ENCODE data around the gene WWOX.

WWOX gene

GRCh38 chr16:78754713-78755112, 655.3 kb downstream of the WWOX start:
- Histone ChIP-seq H3K4me3 (replicated peaks; ENCODE audit: low read depth, low read length) (no peak overlapping the region), H3K27me3 (replicated peaks; ENCODE audit: control insufficient read depth, insufficient read depth, low read length) (no peaks in the 10 kb centered on the region), H3K36me3 (ENCODE audit: control insufficient read depth, insufficient read depth, low read length) (no peaks in the 10 kb centered on the region)
- DNase-seq (ENCODE audit: extremely low read depth, insufficient read length), result no peak
- TF ChIP-seq, protein P1, sequence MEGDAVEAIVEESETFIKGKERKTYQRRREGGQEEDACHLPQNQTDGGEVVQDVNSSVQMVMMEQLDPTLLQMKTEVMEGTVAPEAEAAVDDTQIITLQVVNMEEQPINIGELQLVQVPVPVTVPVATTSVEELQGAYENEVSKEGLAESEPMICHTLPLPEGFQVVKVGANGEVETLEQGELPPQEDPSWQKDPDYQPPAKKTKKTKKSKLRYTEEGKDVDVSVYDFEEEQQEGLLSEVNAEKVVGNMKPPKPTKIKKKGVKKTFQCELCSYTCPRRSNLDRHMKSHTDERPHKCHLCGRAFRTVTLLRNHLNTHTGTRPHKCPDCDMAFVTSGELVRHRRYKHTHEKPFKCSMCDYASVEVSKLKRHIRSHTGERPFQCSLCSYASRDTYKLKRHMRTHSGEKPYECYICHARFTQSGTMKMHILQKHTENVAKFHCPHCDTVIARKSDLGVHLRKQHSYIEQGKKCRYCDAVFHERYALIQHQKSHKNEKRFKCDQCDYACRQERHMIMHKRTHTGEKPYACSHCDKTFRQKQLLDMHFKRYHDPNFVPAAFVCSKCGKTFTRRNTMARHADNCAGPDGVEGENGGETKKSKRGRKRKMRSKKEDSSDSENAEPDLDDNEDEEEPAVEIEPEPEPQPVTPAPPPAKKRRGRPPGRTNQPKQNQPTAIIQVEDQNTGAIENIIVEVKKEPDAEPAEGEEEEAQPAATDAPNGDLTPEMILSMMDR (IDR thresholded peaks at IDR 0.05; ENCODE audit: insufficient read depth, low read length, poor library complexity, severe bottlenecking), result no peak

DNA sequence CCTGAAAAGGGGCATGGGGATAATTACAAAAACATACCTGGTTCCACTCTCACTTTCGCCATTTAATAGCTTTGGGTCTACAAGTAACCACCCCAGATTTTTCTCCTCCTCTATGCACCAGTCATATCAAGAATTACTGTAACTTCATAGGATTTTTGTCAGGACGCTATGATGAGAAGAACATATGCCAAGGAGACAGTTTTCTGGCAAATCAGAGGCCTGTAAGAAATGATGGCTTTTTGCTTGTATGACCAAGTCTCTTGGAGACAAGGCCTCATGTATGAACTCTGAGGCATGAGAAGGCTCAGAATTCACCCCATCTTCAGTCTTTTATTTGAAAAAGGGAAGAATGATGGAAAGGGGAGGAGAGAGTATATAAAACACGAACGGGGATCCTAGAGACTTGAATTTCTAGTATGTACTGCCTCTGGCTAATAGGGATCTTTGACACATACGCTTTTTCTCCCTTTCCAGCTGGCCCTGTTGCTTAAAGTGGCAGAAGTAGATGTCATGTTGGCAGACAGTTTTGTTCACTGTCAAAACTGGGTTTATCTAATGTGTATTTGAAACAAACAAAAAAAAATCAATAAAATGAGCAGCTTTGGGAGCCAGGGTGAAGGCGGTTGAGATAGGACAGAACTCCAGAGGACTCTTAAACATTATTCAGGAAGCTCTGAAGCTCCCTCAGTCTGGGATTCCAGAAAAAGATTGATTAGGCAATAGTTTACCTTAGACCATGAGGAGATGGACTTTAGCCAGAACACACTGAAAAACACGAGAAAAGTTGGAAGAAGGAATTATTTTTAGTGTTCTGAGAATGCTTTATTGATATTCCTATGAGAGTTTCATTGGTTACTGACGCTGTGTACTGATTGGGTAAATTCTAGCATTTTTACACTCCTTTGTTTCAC, 656.6 kb downstream of the WWOX start:
- Histone ChIP-seq H3K4me3 (replicated peaks; ENCODE audit: low read depth, low read length) (no peak overlapping the region), H3K36me3 (ENCODE audit: control insufficient read depth, insufficient read depth, low read length) (no peaks in the 10 kb centered on the region), H3K27me3 (replicated peaks; ENCODE audit: control insufficient read depth, insufficient read depth, low read length) (no peaks in the 10 kb centered on the region)
- DNase-seq (ENCODE audit: extremely low read depth, insufficient read length), result no peak
- TF ChIP-seq, protein P1 (IDR thresholded peaks at IDR 0.05; ENCODE audit: insufficient read depth, low read length, poor library complexity, severe bottlenecking), result no peak

- TF ChIP-seq, protein P1 (IDR thresholded peaks at IDR 0.05; ENCODE audit: insufficient read depth, low read length, poor library complexity, severe bottlenecking), result no peak
- no peaks in the 10 kb centered on the region for H3K36me3 ChIP-seq (ENCODE audit: control insufficient read depth, insufficient read depth, low read length)
- no peak for DNase-seq (ENCODE audit: extremely low read depth, insufficient read length)
- no peaks in the 10 kb centered on the region for H3K27me3 ChIP-seq (replicated peaks; ENCODE audit: control insufficient read depth, insufficient read depth, low read length)
- H3K4me3 ChIP-seq (replicated peaks; ENCODE audit: low read depth, low read length), result no peak overlapping the region
These were observed 660.1 kb downstream of the WWOX start for GRCh38 chr16:78759596-78759995.

- no peak for DNase-seq (ENCODE audit: extremely low read depth, insufficient read length)
- Histone ChIP-seq H3K4me3 (replicated peaks; ENCODE audit: low read depth, low read length) (no peak overlapping the region), H3K27me3 (replicated peaks; ENCODE audit: control insufficient read depth, insufficient read depth, low read length) (no peaks in the 10 kb centered on the region), H3K36me3 (ENCODE audit: control insufficient read depth, insufficient read depth, low read length) (no peaks in the 10 kb centered on the region)
- TF ChIP-seq, protein P1 (IDR thresholded peaks at IDR 0.05; ENCODE audit: insufficient read depth, low read length, poor library complexity, severe bottlenecking), result no peak
These were observed 661.2 kb downstream of the WWOX start for GRCh38 chr16:78760611-78761010.

GRCh38 chr16:78761427-78761826, 662.0 kb downstream of the WWOX start:
- no peak for DNase-seq (ENCODE audit: extremely low read depth, insufficient read length)
- H3K27me3 ChIP-seq (replicated peaks; ENCODE audit: control insufficient read depth, insufficient read depth, low read length), result no peaks in the 10 kb centered on the region
- no peak overlapping the region for H3K4me3 ChIP-seq (replicated peaks; ENCODE audit: low read depth, low read length)
- H3K36me3 ChIP-seq (ENCODE audit: control insufficient read depth, insufficient read depth, low read length), result no peaks in the 10 kb centered on the region
- TF ChIP-seq, protein P1 (IDR thresholded peaks at IDR 0.05; ENCODE audit: insufficient read depth, low read length, poor library complexity, severe bottlenecking), result no peak
